KOPT-K1 (cell line): Measurements from ENCODE around the gene RBMS1.

Experiments
- H3K27ac ChIP-seq: fragments of 200-600 bp; sonication (generic); 2 replicates; pipeline ENCODE4 v1.5.1; 2016; ENCODE audit warnings: antibody characterized with exemption, mild to moderate bottlenecking, low read depth, low read length; ENCODE audit not compliant: poor library complexity, severe bottlenecking
- H3K36me3 ChIP-seq: fragments of 200-600 bp; sonication (generic); 2 replicates; pipeline ENCODE4 v1.5.1; 2017; ENCODE audit warnings: antibody characterized with exemption, mild to moderate bottlenecking, low read length, moderate library complexity; ENCODE audit not compliant: insufficient read depth
- H3K9me3 ChIP-seq: fragments of 200-600 bp; sonication (generic); 2 replicates; pipeline ENCODE4 v1.5.1; 2017; ENCODE audit warnings: antibody characterized with exemption, low read length, mild to moderate bottlenecking; ENCODE audit not compliant: insufficient read depth, poor library complexity, severe bottlenecking

RBMS1 gene

DNA sequence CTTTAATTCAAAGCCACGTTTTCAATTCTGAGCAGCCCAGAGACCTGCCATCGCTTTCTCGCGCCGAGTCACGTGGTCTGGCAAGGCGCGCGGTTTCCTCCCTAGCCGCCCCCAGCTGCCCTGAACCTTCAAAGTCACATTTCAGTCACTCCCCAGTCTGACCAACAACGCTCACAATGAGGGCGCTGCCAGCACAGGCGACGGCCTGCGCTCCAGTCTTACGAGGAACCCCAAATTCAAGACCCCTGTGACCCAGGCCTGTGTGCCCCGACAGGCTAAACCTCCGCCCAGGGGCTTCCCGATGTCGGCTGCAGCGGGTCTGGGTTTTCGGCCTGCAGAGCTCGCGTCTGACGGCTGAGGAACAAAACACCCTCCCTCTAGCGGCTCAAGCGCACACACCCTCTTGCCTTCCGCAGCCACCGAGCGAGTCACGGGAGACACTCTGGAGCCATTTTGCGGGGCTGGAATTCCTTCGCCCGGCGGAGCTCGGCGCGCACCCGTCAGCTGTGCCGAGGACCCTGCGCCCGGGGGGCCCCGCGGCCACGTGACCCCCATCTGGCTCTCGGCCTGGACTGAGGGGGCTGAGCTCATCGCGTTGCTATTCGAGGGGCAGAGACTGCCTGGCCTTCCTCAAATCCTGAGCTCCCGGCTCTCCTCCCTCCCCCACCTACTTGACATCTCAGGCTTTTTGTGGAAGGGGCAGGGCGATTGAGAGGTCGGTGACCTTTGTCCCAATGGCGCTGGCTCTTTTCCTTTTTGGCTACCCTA is 223.6 kb downstream of the RBMS1 start:
- no peak overlapping the region for H3K27ac ChIP-seq
- H3K9me3 ChIP-seq = no peaks in the 10 kb centered on the region
- H3K36me3 ChIP-seq = peaks cover 35% of the 10 kb centered on the region

DNA sequence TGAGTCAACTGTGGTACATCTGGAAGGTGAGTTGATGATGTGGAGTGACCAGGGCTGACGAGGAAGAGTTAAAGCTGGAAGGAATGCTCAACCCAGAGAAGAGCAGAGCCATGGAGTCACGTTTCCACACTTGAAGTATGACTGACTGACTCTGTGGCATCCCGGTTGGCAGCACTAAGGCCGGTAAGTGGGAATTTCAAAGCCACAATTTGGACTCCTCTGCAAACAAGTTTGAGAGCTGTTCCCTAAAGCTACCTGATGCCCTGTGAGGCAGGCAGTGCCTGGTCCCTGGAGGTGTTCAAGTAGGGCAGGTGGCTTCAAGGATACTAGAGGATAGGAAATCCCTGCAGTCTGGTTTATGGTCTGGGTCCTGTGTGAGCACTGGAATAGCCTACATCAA is 224.2 kb downstream of the RBMS1 start:
- peaks cover 29% of the 10 kb centered on the region for H3K36me3 ChIP-seq
- H3K27ac ChIP-seq = no peak overlapping the region

DNA sequence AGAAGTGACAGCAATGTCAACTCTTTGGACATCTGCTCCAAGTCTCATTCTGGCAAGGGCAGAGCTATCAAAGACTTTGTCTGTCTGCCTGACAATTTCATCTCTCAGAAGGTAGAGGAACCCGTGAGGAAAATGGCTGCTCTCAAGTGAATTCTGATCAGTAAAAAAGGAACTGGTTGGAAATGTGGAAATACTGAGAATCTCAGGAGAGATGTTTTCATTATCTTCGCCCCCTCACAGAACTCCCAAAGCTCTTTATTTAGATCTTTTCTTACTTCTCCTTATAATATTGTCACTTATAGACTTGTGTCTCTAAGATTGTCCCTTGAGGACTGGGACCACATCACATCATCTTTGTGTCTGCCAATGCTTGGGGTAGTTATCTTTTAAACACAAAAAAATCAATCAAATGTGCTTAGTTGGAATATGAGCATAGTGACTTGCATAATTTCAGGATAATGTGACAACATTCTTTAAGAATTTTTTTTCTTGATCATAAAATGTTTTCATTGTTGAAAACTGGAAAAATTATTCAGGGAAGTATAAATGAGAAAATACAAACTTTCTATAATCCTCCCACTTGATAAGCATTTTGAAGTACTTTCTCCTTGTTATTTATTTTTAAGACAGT is 225.3 kb downstream of the RBMS1 start:
- Histone ChIP-seq H3K27ac (no peak overlapping the region), H3K9me3 (no peaks in the 10 kb centered on the region), H3K36me3 (peaks cover 19% of the 10 kb centered on the region)

More for the DNA sequence above, 224.2 kb downstream of the RBMS1 start:
- H3K9me3 ChIP-seq = no peaks in the 10 kb centered on the region

DNA sequence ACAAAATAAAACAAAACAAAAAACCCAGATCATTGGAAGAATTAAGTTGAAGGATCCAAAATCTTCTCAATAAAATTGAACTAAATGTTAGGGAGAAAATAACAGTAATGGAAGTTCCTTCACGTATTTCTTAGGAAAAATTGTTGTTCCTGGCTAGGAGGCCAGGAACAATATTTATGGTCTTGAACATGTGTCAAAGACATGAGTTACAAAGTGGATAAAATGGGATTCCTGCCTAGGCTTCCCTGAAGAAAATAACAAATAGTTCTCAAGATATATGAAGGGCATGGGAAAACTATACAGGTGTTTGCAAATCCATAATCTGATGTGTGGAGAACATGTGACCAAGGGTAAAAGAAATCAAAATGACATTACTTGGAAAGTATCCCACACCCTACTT is 225.9 kb downstream of the RBMS1 start:
- no peaks in the 10 kb centered on the region for H3K9me3 ChIP-seq
- H3K27ac ChIP-seq = no peak overlapping the region
- H3K36me3 ChIP-seq = peaks cover 15% of the 10 kb centered on the region

DNA sequence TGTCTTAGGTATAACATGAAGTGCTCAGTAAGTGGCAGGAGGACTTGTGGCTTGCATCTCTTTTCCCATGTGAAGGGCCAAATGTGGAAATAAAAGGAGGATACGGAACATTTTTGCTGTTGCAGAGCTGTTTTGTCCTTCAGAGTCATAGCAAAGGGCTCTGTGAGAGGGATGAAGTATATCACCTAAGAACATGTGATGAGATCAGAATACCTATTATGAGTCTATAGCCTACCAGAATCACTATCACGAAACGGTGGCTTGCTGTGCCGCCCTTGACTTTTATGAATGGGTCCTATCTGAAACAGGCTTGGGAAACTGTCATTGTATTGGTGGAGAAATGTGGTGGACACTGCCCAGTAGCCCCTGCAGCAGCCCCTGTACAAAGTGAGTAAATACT is 226.6 kb downstream of the RBMS1 start:
- Histone ChIP-seq H3K27ac (no peak overlapping the region), H3K9me3 (no peaks in the 10 kb centered on the region), H3K36me3 (peaks cover 15% of the 10 kb centered on the region)

DNA sequence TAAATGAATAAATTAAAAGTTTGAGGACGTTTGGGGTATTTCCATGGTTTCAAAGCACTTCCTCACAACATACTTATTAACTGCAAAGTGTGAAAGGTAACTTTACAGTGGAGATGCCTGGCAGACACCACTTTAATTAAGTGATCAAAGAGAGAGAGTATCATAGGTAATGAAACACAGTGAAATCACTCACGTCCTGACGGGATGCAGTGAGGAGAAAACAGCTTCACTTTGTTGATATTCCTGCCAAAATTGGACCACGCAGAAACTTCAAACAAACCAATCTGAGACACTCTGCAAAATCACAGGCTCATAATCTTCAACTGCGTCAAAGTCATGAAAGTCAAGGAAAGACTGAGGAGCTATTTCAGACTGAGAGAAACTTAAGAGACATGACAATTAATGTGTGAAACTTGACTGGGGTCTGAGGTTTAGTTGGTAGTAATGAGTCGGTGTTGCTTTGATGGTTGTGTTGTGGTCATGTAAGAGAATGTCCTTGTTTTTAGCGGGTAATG is 227.5 kb downstream of the RBMS1 start:
- Histone ChIP-seq H3K9me3 (no peaks in the 10 kb centered on the region), H3K36me3 (peaks cover 5% of the 10 kb centered on the region), H3K27ac (no peak overlapping the region)

DNA sequence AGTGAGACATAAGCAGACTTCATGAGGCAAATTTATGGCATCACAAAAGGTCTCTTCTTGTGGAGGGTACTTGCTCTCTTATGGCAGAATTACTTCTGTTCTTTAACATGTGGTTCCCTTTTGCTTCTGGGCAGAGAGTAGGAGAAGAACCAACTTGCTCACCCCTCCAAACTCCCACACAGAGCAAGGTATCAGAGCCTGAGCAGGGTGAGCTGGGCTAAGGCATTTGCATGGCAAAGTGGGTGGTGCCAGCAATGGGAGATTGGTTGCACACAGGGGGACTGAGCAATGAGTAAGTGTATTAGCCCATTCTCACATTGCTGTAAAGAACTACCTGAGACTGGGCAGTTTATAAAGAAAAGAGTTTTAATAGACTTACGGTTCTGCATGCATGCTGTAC is 229.3 kb downstream of the RBMS1 start:
- Histone ChIP-seq H3K9me3 (no peaks in the 10 kb centered on the region), H3K27ac (no peak overlapping the region), H3K36me3 (no peaks in the 10 kb centered on the region)

DNA sequence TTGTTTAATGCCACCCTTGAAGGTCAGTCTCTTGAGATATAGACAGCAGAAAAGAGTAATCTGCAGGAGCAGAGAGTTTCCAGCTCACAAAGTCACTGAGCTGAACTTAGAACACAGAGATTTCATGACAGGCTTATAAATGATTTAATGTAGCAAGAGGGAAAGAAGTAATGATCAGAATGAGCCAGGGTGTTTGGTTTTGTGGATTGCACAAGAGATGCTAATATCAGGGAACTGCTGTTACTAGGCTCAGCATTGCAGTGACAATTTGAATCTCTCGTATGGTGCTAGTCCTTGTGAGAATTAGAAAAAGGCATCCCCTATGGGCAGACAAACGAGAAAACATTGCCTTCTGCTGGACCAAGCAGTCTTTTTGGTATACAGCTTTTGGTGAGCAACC is 231.9 kb downstream of the RBMS1 start:
- no peaks in the 10 kb centered on the region for H3K36me3 ChIP-seq
- no peaks in the 10 kb centered on the region for H3K9me3 ChIP-seq
- H3K27ac ChIP-seq = no peak overlapping the region

DNA sequence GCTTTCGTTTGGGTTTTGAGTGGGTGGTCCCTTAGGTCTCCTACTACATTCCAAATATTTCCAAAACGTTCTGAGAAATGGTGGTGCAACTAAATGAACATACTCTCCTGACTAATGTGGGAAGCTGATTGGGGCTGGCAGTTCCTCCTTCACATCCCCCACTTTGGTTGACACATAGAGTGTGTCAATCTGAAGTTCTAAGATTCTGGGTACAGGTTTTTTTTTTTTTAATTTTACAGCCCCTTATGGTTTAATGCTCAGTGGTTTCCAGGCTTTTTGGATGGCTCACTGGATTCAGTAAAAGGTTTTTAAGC is 235.2 kb downstream of the RBMS1 start:
- Histone ChIP-seq H3K36me3 (no peaks in the 10 kb centered on the region), H3K27ac (no peak overlapping the region), H3K9me3 (no peaks in the 10 kb centered on the region)

DNA sequence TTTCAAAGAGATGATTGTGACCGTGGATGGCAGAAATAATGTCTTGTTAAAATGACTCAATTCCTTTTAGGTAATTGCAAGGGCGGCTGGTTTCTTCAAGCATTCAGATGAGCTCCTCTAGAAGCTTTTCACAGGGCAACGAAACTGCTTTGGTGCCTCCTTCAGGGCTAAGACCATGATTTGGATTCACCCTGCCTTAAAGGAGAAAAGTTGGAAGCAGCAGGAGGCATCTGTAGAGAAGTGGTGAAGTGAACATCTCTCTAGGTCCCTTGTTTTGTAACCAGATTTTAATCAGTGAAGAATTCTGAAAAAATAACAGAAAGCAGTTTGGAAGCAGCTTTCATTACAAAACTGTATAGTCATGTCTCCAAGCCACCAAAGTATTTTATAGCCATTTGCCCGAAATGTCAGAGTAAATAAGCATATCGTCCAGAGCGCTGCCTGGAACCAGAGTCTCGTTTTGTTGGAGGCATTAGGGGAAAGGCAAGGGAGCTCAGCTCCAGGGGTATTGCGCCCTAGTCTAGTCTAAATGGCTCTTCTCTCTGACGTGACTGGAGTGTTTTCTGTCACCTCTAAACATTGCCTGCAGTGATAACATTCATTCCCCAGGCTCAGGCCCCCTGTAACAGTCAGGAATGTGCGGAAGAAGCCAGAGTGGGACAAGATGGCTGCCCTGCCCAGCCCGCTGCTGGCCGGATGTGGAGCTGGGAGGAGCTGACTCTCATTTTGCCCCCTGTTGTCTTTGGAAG is 235.7 kb downstream of the RBMS1 start:
- no peaks in the 10 kb centered on the region for H3K36me3 ChIP-seq
- H3K9me3 ChIP-seq = no peaks in the 10 kb centered on the region
- no peak overlapping the region for H3K27ac ChIP-seq

DNA sequence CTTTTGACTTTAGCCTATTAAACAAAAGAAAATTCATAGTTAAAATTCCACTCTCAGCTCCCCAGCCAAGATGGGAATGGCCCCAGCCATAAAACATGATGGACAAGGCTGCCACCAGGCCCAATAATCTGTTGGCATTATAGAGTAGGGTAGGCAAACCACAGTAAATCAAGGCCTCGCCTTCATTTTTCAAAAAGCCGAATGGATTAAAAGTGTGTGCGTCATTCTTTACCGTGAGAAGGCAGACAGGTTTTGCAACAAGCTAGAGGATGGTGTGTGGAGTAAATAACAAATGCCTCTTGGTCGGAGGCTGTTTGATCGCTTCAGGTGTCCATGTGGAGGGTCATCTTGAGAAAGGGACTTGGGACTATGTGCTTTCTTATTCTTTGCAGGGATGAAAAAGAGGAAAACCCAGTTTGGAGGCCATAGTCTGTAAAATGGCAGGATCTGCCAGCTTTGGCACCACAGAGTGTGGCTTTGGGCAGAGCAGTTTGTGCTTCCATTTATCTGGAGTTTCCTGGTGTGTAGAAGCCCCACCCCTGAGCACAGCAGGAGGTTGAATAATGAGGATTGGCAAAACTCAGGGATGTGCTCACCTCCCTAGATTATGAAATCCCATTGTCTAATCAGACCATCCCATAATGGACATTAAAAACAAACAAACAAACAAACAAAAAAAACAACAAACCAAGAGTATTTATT is 236.4 kb downstream of the RBMS1 start:
- Histone ChIP-seq H3K36me3 (no peaks in the 10 kb centered on the region), H3K27ac (no peak overlapping the region), H3K9me3 (no peaks in the 10 kb centered on the region)

DNA sequence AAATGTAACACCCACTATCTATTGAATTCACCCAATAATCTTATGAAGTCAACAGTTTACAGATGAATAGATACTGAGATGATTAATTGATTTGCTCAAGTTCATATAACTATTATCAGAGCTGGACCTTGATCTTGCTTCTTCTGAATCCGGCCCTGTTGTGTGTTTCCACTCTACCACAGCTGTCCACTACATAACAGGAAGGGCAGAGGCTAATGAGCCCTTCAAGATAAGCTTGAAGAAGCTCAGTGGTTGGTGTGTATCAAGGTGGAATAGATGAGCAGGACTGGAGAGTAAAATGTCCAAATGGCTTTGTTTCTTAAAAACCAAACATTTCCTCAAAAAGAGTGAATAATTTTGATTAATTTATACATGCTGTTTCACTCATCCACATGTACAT is 237.1 kb downstream of the RBMS1 start:
- no peaks in the 10 kb centered on the region for H3K36me3 ChIP-seq
- no peak overlapping the region for H3K27ac ChIP-seq

DNA sequence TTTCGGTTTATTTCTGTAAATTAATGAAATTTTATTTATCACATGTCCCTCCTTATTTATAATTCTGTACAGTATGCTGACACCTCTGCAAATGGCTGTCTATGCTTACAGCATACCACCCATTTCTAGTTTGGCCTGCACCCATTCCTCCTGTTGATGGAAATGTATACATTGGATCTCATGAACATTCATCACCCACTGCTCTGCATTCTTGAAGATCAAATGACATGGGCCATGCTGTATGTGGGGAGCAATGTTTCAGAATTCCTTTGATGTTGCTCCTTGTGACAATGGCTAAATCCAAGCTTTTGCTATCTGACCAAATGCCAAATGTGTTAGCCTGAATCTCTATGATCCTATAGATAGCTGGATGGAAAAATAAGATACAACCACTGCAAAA is 238.2 kb downstream of the RBMS1 start:
- Histone ChIP-seq H3K9me3 (no peaks in the 10 kb centered on the region), H3K27ac (no peak overlapping the region), H3K36me3 (no peaks in the 10 kb centered on the region)

More for the DNA sequence above, 237.1 kb downstream of the RBMS1 start:
- H3K9me3 ChIP-seq = no peaks in the 10 kb centered on the region

DNA sequence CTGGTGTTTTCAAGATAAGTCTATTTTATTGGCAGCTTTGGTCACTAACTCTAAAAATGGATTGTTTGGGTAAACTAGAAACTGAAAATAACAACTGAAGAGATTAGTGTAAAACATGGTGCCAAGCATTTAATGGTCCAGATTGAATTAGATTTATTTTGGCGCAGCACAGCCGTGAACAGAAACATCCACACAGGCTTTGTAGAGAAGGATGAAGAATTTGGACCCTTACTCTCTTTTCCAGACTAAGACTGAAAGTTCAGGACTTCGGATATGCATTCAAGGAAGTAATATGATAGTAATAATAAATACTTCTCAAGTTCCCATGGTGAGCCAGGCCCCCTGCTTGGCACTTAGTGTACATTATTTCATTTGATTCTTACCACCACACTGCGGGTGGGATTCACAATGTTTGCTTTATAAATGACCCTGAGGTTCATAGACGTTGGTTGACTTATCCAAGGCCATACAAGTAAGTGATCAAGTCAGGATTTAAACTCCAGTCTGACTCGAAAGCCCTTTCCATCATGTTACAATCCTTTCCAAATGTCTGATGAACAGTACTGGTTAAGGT is 239.3 kb downstream of the RBMS1 start:
- no peaks in the 10 kb centered on the region for H3K9me3 ChIP-seq
- no peaks in the 10 kb centered on the region for H3K36me3 ChIP-seq

More for the DNA sequence above, 239.3 kb downstream of the RBMS1 start:
- H3K27ac ChIP-seq = no peak overlapping the region
